Ovary (tissue), 9 donors: ENCODE measurements around the gene ABLIM2. TPM values are rescaled to one million over a fixed set of nuclear protein-coding genes. Genes with fewer than 3 reads are reported as not detected.

Experiments used
- DNase-seq, 5 donors: peaks; one replicate each; pipeline ENCODE4 v3.0.0-alpha.2; 2019 to 2020
- H3K27ac ChIP-seq, 2 donors: fragments of 200-600 bp; one replicate each; pipeline versions ENCODE4 v1.5.1 to v1.8.0; 2019 to 2022
- H3K27me3 ChIP-seq: fragments of 200-600 bp; one replicate; pipeline ENCODE4 v1.8.0; 2022
- H3K36me3 ChIP-seq: fragments of 200-600 bp; sonication (generic); one replicate; pipeline ENCODE4 v1.5.1; 2019
- H3K4me1 ChIP-seq: one replicate; pipeline ENCODE4 v1.8.1; 2013; ENCODE audit warnings: mild to moderate bottlenecking, moderate library complexity; ENCODE audit not compliant: insufficient read depth
- H3K4me3 ChIP-seq: fragments of 200-600 bp; sonication (generic); one replicate; pipeline ENCODE4 v1.5.1; 2017
- H3K9me3 ChIP-seq, 2 donors: fragments of 200-600 bp in 1 of 2; sonication (generic) in 1 of 2; one replicate each; pipeline versions ENCODE4 v1.5.1 to v1.8.1; 2013 to 2019; ENCODE audit warnings: mild to moderate bottlenecking in 1 of 2, moderate library complexity in 1 of 2
- CTCF ChIP-seq, 3 donors: fragments of 450-650 bp in 2 of 3; fragments of 200-600 bp in 1 of 3; IDR thresholded peaks; one replicate each; pipeline versions ENCODE4 v1.5.1 to v1.8.0; 2016 to 2022; ENCODE audit warnings: antibody characterized with exemption in 3 of 3, mild to moderate bottlenecking in 1 of 3
- EP300 ChIP-seq: sonication (generic); formaldehyde crosslinking; IDR thresholded peaks from one replicate; pipeline ENCODE4 v1.6.1; 2017; ENCODE audit warnings: antibody characterized with exemption
- POLR2A ChIP-seq: fragments of 450-650 bp; IDR thresholded peaks from one replicate; pipeline ENCODE4 v1.6.1; 2017; ENCODE audit warnings: antibody characterized with exemption, mild to moderate bottlenecking, moderate library complexity
- WGBS, 3 donors: extraction: QIAGEN DNeasy Blood & Tissue Kit in 1 of 3; methylation state at CpG; one replicate each; pipeline versions ENCODE4 v1.1.5 to v1.1.7; 2013 to 2017; 5-methylcytosine and 5-hydroxymethylcytosine counted together
- intact Hi-C, 4 donors: fragments of 100-400 bp; cut with DNase I; formaldehyde crosslinking; loops; one replicate each; pipeline versions ENCODE4 v1.11.0 to v1.15.1; 2022 to 2023
- polyA plus RNA-seq, 2 donors: library from polyadenylated mRNA; stranded (reverse); fragments of 200-250 nt in 1 of 2; fragments of 350-450 nt in 1 of 2; fragmentation: Illumina TruSeq in 1 of 2; extraction: RNeasy Lipid Tissue Mini Kit (QIAGEN cat#74804) in 1 of 2; gene quantifications; one replicate each; pipeline ENCODE4 v1.2.3, GENCODE V29; 2013 to 2014
- total RNA-seq, 7 donors: library from RNA; depleted of rRNA in 2 of 7; stranded (reverse); fragments of >200 nt in 2 of 7; fragmentation: NEBNext Ultra II Directional in 3 of 7; extraction: Animal tissue kit (Norgen Biotek cat#: 25700) in 3 of 7; gene quantifications; one replicate each; pipeline versions ENCODE4 v1.1.0 to v1.2.4, GENCODE V29; 2016 to 2023
- donor health status: DM: no; HTN: no; CAD: no; lungs with moderate emphysema.
- donor health status: DM: no; HTN: no; CAD: no.
- donor health status: Bipolar disorder and iron deficiency.
- donor health status: DM: yes; HTN: yes; CAD: no.
- donor health status: DM: no; HTN: no; CAD: no.
- donor health status: DM: yes; HTN: yes; CAD: no.

The ABLIM2 gene
- total and polyA plus RNA-seq, 9 donors = 0.81 to 7.9 (median 2.1) TPM

DNA sequence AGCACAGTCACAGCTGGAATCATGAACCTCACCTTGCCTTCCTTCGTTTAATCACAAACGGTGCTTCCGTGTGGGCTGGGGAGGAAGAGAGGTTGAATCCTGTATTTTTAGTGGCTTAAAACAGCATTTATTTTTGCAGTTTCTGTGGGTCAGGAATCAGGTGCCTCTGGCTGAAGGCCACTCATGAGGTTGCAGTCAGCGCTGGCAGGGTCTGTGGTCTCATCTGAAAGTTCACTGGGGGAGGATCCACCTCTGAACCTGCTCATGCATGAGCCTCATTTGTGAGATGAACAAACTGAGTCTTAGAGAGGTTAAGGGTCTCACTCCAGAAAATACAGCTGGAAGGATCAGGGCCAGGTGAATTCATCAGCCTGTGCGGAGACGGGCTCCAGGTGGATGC, 17.1 kb upstream of the ABLIM2 start:
- intact Hi-C loops = loop anchor here in 1 of 4 donors (10.0 kb wide), 1 partner anchor 229 kb away; no protein-coding TSS in a partner anchor
- DNase-seq = no peak
- WGBS, 3 donors = 61 to 68% (median 64%) methylated on average over 6 of the region's 6 CpGs

DNA sequence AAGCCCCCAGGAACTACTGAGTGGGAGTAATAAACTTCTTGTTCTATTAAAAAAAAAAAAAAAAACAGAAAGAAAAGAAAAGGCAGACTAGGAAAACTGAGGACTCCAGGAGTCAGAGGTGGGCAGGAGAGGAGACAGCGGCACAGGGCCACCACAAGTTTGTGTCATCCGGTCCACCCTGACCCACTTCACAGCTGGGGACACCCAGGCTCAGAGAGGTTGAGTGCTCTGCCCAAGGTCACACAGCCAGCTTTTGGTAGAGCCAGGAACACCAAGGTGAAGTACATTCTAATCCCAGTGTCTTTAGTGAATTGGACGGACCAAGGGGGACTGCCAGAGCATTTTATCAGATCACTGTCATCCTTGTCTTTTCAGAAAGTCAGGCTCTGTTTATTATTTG, 16.4 kb upstream of the ABLIM2 start:
- no peaks in the 10 kb centered on the region for H3K4me1 ChIP-seq
- intact Hi-C loops = loop anchor here in 1 of 4 donors (10.0 kb wide), 1 partner anchor 230 kb away; no protein-coding TSS in a partner anchor
- DNase-seq = no peak
- no peaks in the 10 kb centered on the region for H3K36me3 ChIP-seq
- no peaks in the 10 kb centered on the region for H3K27me3 ChIP-seq
- TF ChIP-seq POLR2A (no peak), CTCF (IDR thresholded peaks at IDR 0.05) (no peak), EP300 (no peak)
- no peaks in the 10 kb centered on the region for H3K9me3 ChIP-seq
- H3K27ac ChIP-seq = no peak overlapping the region
- H3K4me3 ChIP-seq = no peak overlapping the region
- 78 to 83% (median 82%) methylated on average over 3 of the region's 3 CpGs for WGBS, 3 donors

More for the DNA sequence above, 17.1 kb upstream of the ABLIM2 start:
- Histone ChIP-seq H3K4me3 (no peak overlapping the region), H3K27me3 (no peaks in the 10 kb centered on the region), H3K27ac (no peak overlapping the region), H3K36me3 (no peaks in the 10 kb centered on the region), H3K9me3 (no peaks in the 10 kb centered on the region), H3K4me1 (no peaks in the 10 kb centered on the region)
- TF ChIP-seq CTCF (IDR thresholded peaks at IDR 0.05) (no peak), EP300 (no peak), POLR2A (no peak)

GRCh38 chr4:8173492-8174242, 15.1 kb upstream of the ABLIM2 start:
- Histone ChIP-seq H3K27ac (no peak overlapping the region), H3K4me1 (no peaks in the 10 kb centered on the region), H3K27me3 (no peaks in the 10 kb centered on the region), H3K9me3 (no peaks in the 10 kb centered on the region), H3K36me3 (no peaks in the 10 kb centered on the region), H3K4me3 (no peak overlapping the region)
- WGBS, 3 donors = 72 to 78% (median 76%) methylated on average over 12 to 13 of the region's 13 CpGs
- no peak for DNase-seq
- intact Hi-C loops = loop anchor here in 1 of 4 donors (10.0 kb wide), 1 partner anchor 231 kb away; no protein-coding TSS in a partner anchor
- TF ChIP-seq POLR2A (no peak), CTCF (IDR thresholded peaks at IDR 0.05) (no peak), EP300 (no peak)

- Histone ChIP-seq H3K27me3 (no peaks in the 10 kb centered on the region), H3K27ac (no peak overlapping the region), H3K4me3 (no peak overlapping the region), H3K4me1 (no peaks in the 10 kb centered on the region), H3K9me3 (no peaks in the 10 kb centered on the region), H3K36me3 (no peaks in the 10 kb centered on the region)
- 66 to 75% (median 67%) methylated on average over 36 of the region's 36 CpGs for WGBS, 3 donors
- TF ChIP-seq CTCF (IDR thresholded peaks at IDR 0.05) (no peak), EP300 (no peak), POLR2A (no peak)
- DNase-seq = no peak
- intact Hi-C loops = loop anchor here in 1 of 4 donors (10.0 kb wide), 1 partner anchor 233 kb away; no protein-coding TSS in a partner anchor
Observed at GRCh38 chr4:8171984-8172924, 13.6 kb upstream of the ABLIM2 start.
